GM23338 (cell line): ENCODE results near the gene SRSF7. TPM values are rescaled to one million over a fixed set of nuclear protein-coding genes. Genes with fewer than 3 reads are reported as not detected.

ENCODE experiments used
- ATAC-seq: fragments of 200-7000 bp; cut with Tn5 transposase; 3 replicates; pipeline ENCODE4 v1.9.1; 2020
- DNase-seq: peaks from one replicate; pipeline ENCODE4 v3.0.0-alpha.2; 2015; ENCODE audit warnings: low spot score
- H2AFZ ChIP-seq: fragments of 200-600 bp; sonication (generic); 2 replicates; pipeline ENCODE4 v1.8.0; 2016; ENCODE audit warnings: antibody characterized with exemption, mild to moderate bottlenecking, moderate library complexity
- H3F3A ChIP-seq: fragments of 200-600 bp; sonication (generic); replicated peaks from 2 replicates; pipeline ENCODE4 v1.8.0; 2017; ENCODE audit warnings: antibody characterized with exemption, mixed run types, low read depth
- H3K27ac ChIP-seq: fragments of 200-600 bp; sonication (generic); 2 replicates; pipeline ENCODE4 v1.6.1; 2016; ENCODE audit warnings: low read depth
- H3K27me3 ChIP-seq: fragments of 200-600 bp; sonication (generic); 2 replicates; pipeline ENCODE4 v1.8.0; 2016; ENCODE audit warnings: mild to moderate bottlenecking, mixed run types, moderate library complexity; ENCODE audit not compliant: insufficient read depth
- H3K36me3 ChIP-seq: fragments of 200-600 bp; sonication (generic); 2 replicates; pipeline ENCODE4 v1.8.0; 2016; ENCODE audit warnings: mild to moderate bottlenecking; ENCODE audit not compliant: insufficient read depth
- H3K4me1 ChIP-seq: fragments of 200-600 bp; sonication (generic); 2 replicates; pipeline ENCODE4 v1.8.0; 2016; ENCODE audit warnings: mild to moderate bottlenecking, moderate library complexity; ENCODE audit not compliant: insufficient read depth
- H3K4me2 ChIP-seq: fragments of 200-600 bp; sonication (generic); 2 replicates; pipeline ENCODE4 v1.7.1; 2017; ENCODE audit warnings: mixed run types
- H3K4me3 ChIP-seq: fragments of 200-600 bp; sonication (generic); 2 replicates; pipeline ENCODE4 v1.6.1; 2016; ENCODE audit warnings: mixed run types
- H3K79me2 ChIP-seq: fragments of 200-600 bp; sonication (generic); replicated peaks from 2 replicates; pipeline ENCODE4 v1.8.0; 2017; ENCODE audit warnings: mild to moderate bottlenecking; ENCODE audit not compliant: insufficient read depth
- H3K9me2 ChIP-seq: fragments of 200-600 bp; sonication (generic); 2 replicates; pipeline ENCODE4 v1.8.0; 2017; ENCODE audit not compliant: insufficient read depth
- H4K20me1 ChIP-seq: fragments of 200-600 bp; sonication (generic); replicated peaks from 2 replicates; pipeline ENCODE4 v1.8.0; 2017; ENCODE audit warnings: mild to moderate bottlenecking; ENCODE audit not compliant: insufficient read depth
- H3K27ac Mint-ChIP-seq: 2 replicates; pipeline ENCODE4 v1.8.0; 2020; ENCODE audit warnings: inconsistent platforms, mild to moderate bottlenecking, moderate library complexity, mixed read lengths
- H3K27me3 Mint-ChIP-seq: 3 replicates; pipeline ENCODE4 v1.8.0; 2022; ENCODE audit warnings: low read depth, mild to moderate bottlenecking, moderate library complexity, mixed read lengths, inconsistent platforms; ENCODE audit not compliant: insufficient read depth, poor library complexity
- H3K36me3 Mint-ChIP-seq: 3 replicates; pipeline ENCODE4 v1.8.0; 2021; ENCODE audit warnings: low read depth, mild to moderate bottlenecking, inconsistent platforms, moderate library complexity, mixed read lengths
- H3K4me1 Mint-ChIP-seq: 3 replicates; pipeline ENCODE4 v1.8.0; 2020; ENCODE audit warnings: mild to moderate bottlenecking, inconsistent platforms, mixed read lengths
- H3K4me3 Mint-ChIP-seq: 3 replicates; pipeline ENCODE4 v1.8.0; 2021; ENCODE audit warnings: moderate library complexity, mild to moderate bottlenecking, inconsistent platforms, mixed read lengths
- H3K9me3 Mint-ChIP-seq: 3 replicates; pipeline ENCODE4 v1.8.0; 2020; ENCODE audit warnings: moderate library complexity, mild to moderate bottlenecking, inconsistent platforms, mixed read lengths
- CREB1 ChIP-seq: fragments of 250-450 bp; sonication (Bioruptor Pico); IDR thresholded peaks from 2 replicates; pipeline ENCODE4 v1.5.0; 2020; ENCODE audit warnings: low read depth, mild to moderate bottlenecking, moderate library complexity
- EZH2 ChIP-seq: fragments of 200-600 bp; sonication (generic); IDR thresholded peaks from one replicate; pipeline ENCODE4 v1.8.0; 2017; ENCODE audit warnings: antibody characterized with exemption, mild to moderate bottlenecking, low read depth; ENCODE audit not compliant: unreplicated experiment
- JUNB ChIP-seq: IDR thresholded peaks from one replicate; pipeline ENCODE4 v1.6.1; 2016; ENCODE audit warnings: antibody characterized with exemption; ENCODE audit not compliant: unreplicated experiment
- NANOG ChIP-seq: IDR thresholded peaks from 2 replicates; pipeline ENCODE4 v1.6.1; 2016; ENCODE audit warnings: antibody characterized with exemption, borderline replicate concordance
- POLR2AphosphoS5 ChIP-seq: IDR thresholded peaks from 2 replicates; pipeline ENCODE4 v1.6.1; 2016; ENCODE audit warnings: antibody characterized with exemption, low read depth
- ZNF114 ChIP-seq: fragments of 250-450 bp; sonication (Bioruptor Pico); IDR thresholded peaks from 2 replicates; pipeline ENCODE4 v1.5.0; 2020; ENCODE audit warnings: mild to moderate bottlenecking, moderate library complexity
- ZNF331 ChIP-seq: fragments of 250-450 bp; sonication (Bioruptor Pico); IDR thresholded peaks from 2 replicates; pipeline ENCODE4 v1.5.0; 2020; ENCODE audit warnings: low read depth, mild to moderate bottlenecking, moderate library complexity
- polyA plus RNA-seq: library from polyadenylated mRNA; unstranded; fragments of >200 nt; fragmentation: Nextera tagmentation; extraction: Ambion mirVana; gene quantifications from 2 replicates; pipeline ENCODE4 v1.2.1, GENCODE V29; 2016
- total RNA-seq: library from RNA; depleted of rRNA; stranded (reverse); fragments of >200 nt; shearing (Covaris generic); gene quantifications from 2 replicates; pipeline ENCODE4 v1.2.3, GENCODE V29; 2014
- TF ChIP-seq, protein P1 (sequence below): fragments of 250-450 bp; sonication (Bioruptor Pico); IDR thresholded peaks from 2 replicates; pipeline ENCODE4 v1.5.0; 2020; ENCODE audit warnings: mild to moderate bottlenecking, moderate library complexity
- TF ChIP-seq, protein P2 (sequence below): IDR thresholded peaks from 2 replicates; pipeline ENCODE4 v1.6.1; 2016; ENCODE audit warnings: antibody characterized with exemption

The SRSF7 gene
- total and polyA plus RNA-seq, 2 experiments from 2014 or later: 251 to 572 TPM

DNA sequence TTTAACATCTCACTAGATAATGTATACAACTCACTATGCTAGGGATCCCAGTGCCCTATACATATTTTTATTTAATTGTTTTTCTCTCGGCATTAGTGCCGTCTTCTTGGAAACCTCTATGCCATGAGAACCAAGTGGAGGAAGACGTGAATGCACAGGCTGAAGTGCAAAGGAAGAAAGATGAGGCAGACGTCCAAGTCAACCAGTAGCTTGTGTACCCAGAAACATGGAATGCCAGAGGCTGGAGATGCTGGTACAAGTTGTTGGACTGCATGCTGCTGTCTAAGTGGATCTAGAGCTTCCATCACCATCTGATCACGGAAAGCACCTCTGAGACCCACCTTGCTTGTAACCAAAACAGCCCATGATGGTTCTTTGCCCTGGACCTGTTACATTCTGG is 14.4 kb upstream of the SRSF7 start:
- Mint-ChIP-seq H3K4me1 (no peaks in the 10 kb centered on the region), H3K36me3 (no peaks in the 10 kb centered on the region), H3K27ac (no peak overlapping the region), H3K27me3 (peaks cover 3% of the 10 kb centered on the region), H3K4me3 (no peak overlapping the region), H3K9me3 (no peaks in the 10 kb centered on the region)
- Histone ChIP-seq H3K79me2 (no peaks in the 10 kb centered on the region), H4K20me1 (no peaks in the 10 kb centered on the region), H3K9me2 (no peaks in the 10 kb centered on the region), H3F3A (no peaks in the 10 kb centered on the region), H3K4me1 (no peaks in the 10 kb centered on the region), H3K4me3 (no peak overlapping the region), H3K27me3 (no peaks in the 10 kb centered on the region), H2AFZ (no peak overlapping the region), H3K4me2 (no peak overlapping the region), H3K27ac (no peak overlapping the region), H3K36me3 (no peaks in the 10 kb centered on the region)
- TF ChIP-seq POLR2AphosphoS5 (no peak), CREB1 (CRISPR knock-in tag) (no peak), NANOG (no peak), ZNF331 (CRISPR knock-in tag) (no peak), EZH2 (no peak), JUNB (no peak), ZNF114 (CRISPR knock-in tag) (no peak)
- TF ChIP-seq, protein P1, sequence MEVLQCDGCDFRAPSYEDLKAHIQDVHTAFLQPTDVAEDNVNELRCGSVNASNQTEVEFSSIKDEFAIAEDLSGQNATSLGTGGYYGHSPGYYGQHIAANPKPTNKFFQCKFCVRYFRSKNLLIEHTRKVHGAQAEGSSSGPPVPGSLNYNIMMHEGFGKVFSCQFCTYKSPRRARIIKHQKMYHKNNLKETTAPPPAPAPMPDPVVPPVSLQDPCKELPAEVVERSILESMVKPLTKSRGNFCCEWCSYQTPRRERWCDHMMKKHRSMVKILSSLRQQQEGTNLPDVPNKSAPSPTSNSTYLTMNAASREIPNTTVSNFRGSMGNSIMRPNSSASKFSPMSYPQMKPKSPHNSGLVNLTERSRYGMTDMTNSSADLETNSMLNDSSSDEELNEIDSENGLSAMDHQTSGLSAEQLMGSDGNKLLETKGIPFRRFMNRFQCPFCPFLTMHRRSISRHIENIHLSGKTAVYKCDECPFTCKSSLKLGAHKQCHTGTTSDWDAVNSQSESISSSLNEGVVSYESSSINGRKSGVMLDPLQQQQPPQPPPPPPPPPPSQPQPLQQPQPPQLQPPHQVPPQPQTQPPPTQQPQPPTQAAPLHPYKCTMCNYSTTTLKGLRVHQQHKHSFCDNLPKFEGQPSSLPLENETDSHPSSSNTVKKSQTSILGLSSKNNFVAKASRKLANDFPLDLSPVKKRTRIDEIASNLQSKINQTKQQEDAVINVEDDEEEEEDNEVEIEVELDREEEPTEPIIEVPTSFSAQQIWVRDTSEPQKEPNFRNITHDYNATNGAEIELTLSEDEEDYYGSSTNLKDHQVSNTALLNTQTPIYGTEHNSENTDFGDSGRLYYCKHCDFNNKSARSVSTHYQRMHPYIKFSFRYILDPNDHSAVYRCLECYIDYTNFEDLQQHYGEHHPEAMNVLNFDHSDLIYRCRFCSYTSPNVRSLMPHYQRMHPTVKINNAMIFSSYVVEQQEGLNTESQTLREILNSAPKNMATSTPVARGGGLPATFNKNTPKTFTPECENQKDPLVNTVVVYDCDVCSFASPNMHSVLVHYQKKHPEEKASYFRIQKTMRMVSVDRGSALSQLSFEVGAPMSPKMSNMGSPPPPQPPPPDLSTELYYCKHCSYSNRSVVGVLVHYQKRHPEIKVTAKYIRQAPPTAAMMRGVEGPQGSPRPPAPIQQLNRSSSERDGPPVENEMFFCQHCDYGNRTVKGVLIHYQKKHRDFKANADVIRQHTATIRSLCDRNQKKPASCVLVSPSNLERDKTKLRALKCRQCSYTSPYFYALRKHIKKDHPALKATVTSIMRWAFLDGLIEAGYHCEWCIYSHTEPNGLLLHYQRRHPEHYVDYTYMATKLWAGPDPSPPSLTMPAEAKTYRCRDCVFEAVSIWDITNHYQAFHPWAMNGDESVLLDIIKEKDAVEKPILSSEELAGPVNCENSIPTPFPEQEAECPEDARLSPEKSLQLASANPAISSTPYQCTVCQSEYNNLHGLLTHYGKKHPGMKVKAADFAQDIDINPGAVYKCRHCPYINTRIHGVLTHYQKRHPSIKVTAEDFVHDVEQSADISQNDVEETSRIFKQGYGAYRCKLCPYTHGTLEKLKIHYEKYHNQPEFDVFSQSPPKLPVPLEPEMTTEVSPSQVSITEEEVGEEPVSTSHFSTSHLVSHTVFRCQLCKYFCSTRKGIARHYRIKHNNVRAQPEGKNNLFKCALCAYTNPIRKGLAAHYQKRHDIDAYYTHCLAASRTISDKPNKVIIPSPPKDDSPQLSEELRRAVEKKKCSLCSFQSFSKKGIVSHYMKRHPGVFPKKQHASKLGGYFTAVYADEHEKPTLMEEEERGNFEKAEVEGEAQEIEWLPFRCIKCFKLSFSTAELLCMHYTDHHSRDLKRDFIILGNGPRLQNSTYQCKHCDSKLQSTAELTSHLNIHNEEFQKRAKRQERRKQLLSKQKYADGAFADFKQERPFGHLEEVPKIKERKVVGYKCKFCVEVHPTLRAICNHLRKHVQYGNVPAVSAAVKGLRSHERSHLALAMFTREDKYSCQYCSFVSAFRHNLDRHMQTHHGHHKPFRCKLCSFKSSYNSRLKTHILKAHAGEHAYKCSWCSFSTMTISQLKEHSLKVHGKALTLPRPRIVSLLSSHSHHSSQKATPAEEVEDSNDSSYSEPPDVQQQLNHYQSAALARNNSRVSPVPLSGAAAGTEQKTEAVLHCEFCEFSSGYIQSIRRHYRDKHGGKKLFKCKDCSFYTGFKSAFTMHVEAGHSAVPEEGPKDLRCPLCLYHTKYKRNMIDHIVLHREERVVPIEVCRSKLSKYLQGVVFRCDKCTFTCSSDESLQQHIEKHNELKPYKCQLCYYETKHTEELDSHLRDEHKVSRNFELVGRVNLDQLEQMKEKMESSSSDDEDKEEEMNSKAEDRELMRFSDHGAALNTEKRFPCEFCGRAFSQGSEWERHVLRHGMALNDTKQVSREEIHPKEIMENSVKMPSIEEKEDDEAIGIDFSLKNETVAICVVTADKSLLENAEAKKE (CRISPR knock-in tag): no peak
- TF ChIP-seq, protein P2, sequence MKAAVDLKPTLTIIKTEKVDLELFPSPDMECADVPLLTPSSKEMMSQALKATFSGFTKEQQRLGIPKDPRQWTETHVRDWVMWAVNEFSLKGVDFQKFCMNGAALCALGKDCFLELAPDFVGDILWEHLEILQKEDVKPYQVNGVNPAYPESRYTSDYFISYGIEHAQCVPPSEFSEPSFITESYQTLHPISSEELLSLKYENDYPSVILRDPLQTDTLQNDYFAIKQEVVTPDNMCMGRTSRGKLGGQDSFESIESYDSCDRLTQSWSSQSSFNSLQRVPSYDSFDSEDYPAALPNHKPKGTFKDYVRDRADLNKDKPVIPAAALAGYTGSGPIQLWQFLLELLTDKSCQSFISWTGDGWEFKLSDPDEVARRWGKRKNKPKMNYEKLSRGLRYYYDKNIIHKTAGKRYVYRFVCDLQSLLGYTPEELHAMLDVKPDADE: no peak
- ATAC-seq (no peak), DNase-seq (no peak)
